ENCODE results near the gene KLHL26. TPM values are rescaled to one million over a fixed set of nuclear protein-coding genes. Genes with fewer than 3 reads are reported as not detected.

Gene KLHL26
- total RNA-seq, 4 donors from 2014 or later = 13.4 to 20.2 (median 15.9) TPM

DNA sequence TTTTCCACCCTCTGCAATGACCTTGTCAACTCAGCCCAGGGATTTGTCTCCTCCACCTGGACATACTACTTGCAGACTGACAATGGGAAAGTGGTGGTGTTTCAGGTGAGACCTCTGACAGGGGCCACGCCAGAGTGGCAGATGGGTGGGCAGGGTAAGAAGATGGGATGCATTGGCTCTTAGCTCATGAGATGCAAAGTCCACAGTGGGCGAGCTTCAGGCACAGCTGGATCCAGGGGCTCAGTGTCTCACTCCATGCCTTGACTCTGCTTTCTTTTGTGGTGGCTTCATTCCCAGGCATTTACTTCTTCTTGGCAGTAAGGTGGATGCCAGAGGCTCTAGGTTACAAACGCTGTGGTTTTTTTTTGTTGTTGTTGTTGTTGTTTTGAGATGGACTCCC lies 20.8 kb upstream of the KLHL26 start:
- TF ChIP-seq, protein P1, sequence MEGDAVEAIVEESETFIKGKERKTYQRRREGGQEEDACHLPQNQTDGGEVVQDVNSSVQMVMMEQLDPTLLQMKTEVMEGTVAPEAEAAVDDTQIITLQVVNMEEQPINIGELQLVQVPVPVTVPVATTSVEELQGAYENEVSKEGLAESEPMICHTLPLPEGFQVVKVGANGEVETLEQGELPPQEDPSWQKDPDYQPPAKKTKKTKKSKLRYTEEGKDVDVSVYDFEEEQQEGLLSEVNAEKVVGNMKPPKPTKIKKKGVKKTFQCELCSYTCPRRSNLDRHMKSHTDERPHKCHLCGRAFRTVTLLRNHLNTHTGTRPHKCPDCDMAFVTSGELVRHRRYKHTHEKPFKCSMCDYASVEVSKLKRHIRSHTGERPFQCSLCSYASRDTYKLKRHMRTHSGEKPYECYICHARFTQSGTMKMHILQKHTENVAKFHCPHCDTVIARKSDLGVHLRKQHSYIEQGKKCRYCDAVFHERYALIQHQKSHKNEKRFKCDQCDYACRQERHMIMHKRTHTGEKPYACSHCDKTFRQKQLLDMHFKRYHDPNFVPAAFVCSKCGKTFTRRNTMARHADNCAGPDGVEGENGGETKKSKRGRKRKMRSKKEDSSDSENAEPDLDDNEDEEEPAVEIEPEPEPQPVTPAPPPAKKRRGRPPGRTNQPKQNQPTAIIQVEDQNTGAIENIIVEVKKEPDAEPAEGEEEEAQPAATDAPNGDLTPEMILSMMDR (IDR thresholded peaks at IDR 0.05) = no peak
- no peak for TF ChIP-seq POLR2A (IDR thresholded peaks at IDR 0.05)
- 92% methylated on average over 3 of the region's 3 CpGs for WGBS, 2 donors
- intact Hi-C loops (cut with DNase I) = no loop called here
- no peaks in the 10 kb centered on the region for H3K9me3 ChIP-seq
- H3K27ac ChIP-seq = no peak overlapping the region
- no peaks in the 10 kb centered on the region for H3K36me3 ChIP-seq
- no peak for DNase-seq
- H3K27me3 ChIP-seq = peaks cover 27% of the 10 kb centered on the region
- no peak overlapping the region for H3K4me3 ChIP-seq (replicated peaks in 1 of 3)
- peaks cover 15 to 22% of the 10 kb centered on the region in 2 donors for H3K4me1 ChIP-seq

GRCh38 chr19:18617562-18617961 lies 19.3 kb upstream of the KLHL26 start:
- H3K9me3 ChIP-seq = no peaks in the 10 kb centered on the region
- H3K27ac ChIP-seq = no peak overlapping the region
- H3K36me3 ChIP-seq = no peaks in the 10 kb centered on the region
- no peak overlapping the region for H3K4me3 ChIP-seq (replicated peaks in 1 of 3)
- H3K4me1 ChIP-seq = peaks cover under 1 to 7% of the 10 kb centered on the region in 2 donors
- intact Hi-C loops (cut with DNase I) = no loop called here
- peaks cover 14% of the 10 kb centered on the region for H3K27me3 ChIP-seq
- TF ChIP-seq, protein P1 (IDR thresholded peaks at IDR 0.05) = no peak
- TF ChIP-seq POLR2A (IDR thresholded peaks at IDR 0.05) = no peak
- DNase-seq = no peak

DNA sequence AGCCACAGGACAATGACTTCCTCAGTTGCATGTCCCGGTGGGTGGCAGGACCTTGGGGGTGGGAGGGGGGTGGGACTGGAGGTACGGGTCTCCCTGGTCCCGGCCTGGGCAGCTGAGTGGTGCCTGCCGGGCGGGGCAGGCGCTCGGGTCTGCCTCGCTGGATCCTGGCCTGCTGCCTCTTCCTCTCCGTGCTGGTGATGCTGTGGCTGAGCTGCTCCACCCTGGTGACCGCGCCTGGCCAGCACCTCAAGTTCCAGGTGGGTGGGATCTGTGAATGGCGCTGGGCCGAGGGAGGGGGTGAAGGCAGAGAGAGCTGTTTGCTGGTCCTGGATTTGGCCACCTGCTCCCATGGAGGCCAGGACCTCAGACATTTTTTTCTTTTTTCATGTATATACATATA lies 18.6 kb upstream of the KLHL26 start:
- TF ChIP-seq, protein P1 (IDR thresholded peaks at IDR 0.05) = no peak
- no peak for TF ChIP-seq POLR2A (IDR thresholded peaks at IDR 0.05)
- Histone ChIP-seq H3K27me3 (peaks cover 7% of the 10 kb centered on the region), H3K4me3 (replicated peaks in 1 of 3) (no peak overlapping the region), H3K9me3 (no peaks in the 10 kb centered on the region), H3K4me1 (no peaks in the 10 kb centered on the region), H3K27ac (no peak overlapping the region), H3K36me3 (no peaks in the 10 kb centered on the region)
- DNase-seq = no peak
- intact Hi-C loops (cut with DNase I) = no loop called here
- 97 to 99% methylated on average over 7 to 9 of the region's 13 CpGs for WGBS, 2 donors

DNA sequence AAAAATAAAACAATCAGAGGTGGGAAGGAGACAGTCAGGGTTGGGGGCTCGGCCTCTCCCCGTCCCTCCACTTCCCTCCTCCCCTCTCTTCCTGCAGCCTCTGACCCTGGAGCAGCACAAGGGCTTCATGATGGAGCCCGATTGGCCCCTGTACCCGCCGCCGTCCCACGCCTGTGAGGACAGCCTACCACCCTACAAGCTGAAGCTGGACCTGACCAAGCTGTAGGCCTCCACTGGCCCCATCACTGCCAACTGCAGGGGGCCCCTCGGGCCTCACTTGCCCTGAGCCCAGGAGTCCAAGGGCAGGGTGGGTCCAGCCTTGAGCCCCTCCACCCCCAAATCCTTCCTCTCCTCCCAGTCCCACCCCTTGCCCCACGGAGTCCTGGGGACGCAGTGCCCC lies 16.5 kb upstream of the KLHL26 start:
- Histone ChIP-seq H3K9me3 (no peaks in the 10 kb centered on the region), H3K4me3 (replicated peaks in 1 of 3) (no peak overlapping the region), H3K36me3 (no peaks in the 10 kb centered on the region), H3K27me3 (no peaks in the 10 kb centered on the region), H3K27ac (no peak overlapping the region), H3K4me1 (no peaks in the 10 kb centered on the region)
- WGBS, 2 donors = 90% methylated on average over 10 of the region's 10 CpGs
- TF ChIP-seq, protein P1 (IDR thresholded peaks at IDR 0.05) = no peak
- no peak for TF ChIP-seq POLR2A (IDR thresholded peaks at IDR 0.05)
- DNase-seq = no peak
- intact Hi-C loops (cut with DNase I) = no loop called here

DNA sequence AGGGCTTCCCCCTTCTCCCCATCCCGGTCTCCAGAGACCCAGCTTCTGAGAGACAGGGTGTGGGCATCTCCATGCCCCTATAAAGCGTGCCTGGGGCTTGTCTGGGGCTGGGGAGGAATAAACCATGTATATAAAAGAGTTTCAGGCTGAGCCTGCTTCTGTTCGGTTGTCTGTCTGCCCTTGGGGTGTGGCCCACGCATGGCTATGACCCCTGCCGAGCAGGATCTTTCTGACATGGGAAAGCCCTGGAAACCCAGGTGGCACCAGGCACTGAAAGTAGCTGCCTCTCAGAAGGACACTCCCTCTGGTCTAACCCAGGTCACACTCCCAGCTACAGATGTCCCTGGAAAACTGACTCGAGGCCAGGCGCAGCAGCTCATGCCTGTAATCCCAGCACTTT lies 15.9 kb upstream of the KLHL26 start:
- TF ChIP-seq, protein P1 (IDR thresholded peaks at IDR 0.05) = no peak
- no peak for TF ChIP-seq POLR2A (IDR thresholded peaks at IDR 0.05)
- no peaks in the 10 kb centered on the region for H3K4me1 ChIP-seq
- intact Hi-C loops (cut with DNase I) = no loop called here
- DNase-seq = no peak
- no peak overlapping the region for H3K27ac ChIP-seq
- 82 to 97% methylated on average over 4 to 7 of the region's 7 CpGs for WGBS, 2 donors
- H3K4me3 ChIP-seq (replicated peaks in 1 of 3) = no peak overlapping the region
- H3K36me3 ChIP-seq = no peaks in the 10 kb centered on the region
- no peaks in the 10 kb centered on the region for H3K27me3 ChIP-seq
- no peaks in the 10 kb centered on the region for H3K9me3 ChIP-seq

Measured in thyroid gland (tissue), 4 donors.